HEK293T (cell line): ENCODE results near the gene SRGAP3.

Source experiments
- CTCF ChIA-PET: fragments of 350-600 bp; formaldehyde crosslinking; extraction: SDS; loops from one replicate; lab custom pipeline; 2021; ENCODE audit warnings: antibody characterized with exemption, inconsistent platforms; lab: Yijun Ruan, JAX
- POLR2A ChIA-PET: fragments of 350-600 bp; formaldehyde crosslinking; extraction: SDS; loops from one replicate; lab custom pipeline; 2020; ENCODE audit warnings: antibody characterized with exemption, inconsistent platforms; lab: Yijun Ruan, JAX
- DNase-seq: peaks from one replicate; pipeline ENCODE4 v3.0.0; 2012; ENCODE audit warnings: mixed read lengths; ENCODE audit errors: extremely low spot score
- ARNT ChIP-seq: fragments of 450-650 bp; IDR thresholded peaks from 2 replicates; pipeline ENCODE4 v1.6.1; 2017; ENCODE audit warnings: mild to moderate bottlenecking
- BHLHE40 ChIP-seq: fragments of 450-650 bp; IDR thresholded peaks from 2 replicates; pipeline ENCODE4 v1.6.1; 2016; ENCODE audit warnings: mild to moderate bottlenecking, moderate library complexity, borderline replicate concordance
- CTBP1 ChIP-seq: fragments of 450-650 bp; IDR thresholded peaks from 2 replicates; pipeline ENCODE4 v1.6.1; 2016; ENCODE audit warnings: borderline replicate concordance
- ELF4 ChIP-seq: fragments of 450-650 bp; IDR thresholded peaks from 2 replicates; pipeline ENCODE4 v1.6.1; 2017; ENCODE audit warnings: antibody characterized with exemption
- FOXA1 ChIP-seq: fragments of 450-650 bp; IDR thresholded peaks from 2 replicates; pipeline ENCODE4 v1.6.1; 2016; ENCODE audit warnings: mild to moderate bottlenecking
- FOXK2 ChIP-seq: fragments of 450-650 bp; IDR thresholded peaks from 2 replicates; pipeline ENCODE4 v1.6.1; 2016; ENCODE audit warnings: mild to moderate bottlenecking
- FOXM1 ChIP-seq: fragments of 450-650 bp; IDR thresholded peaks from 2 replicates; pipeline ENCODE4 v1.6.1; 2017; ENCODE audit warnings: mild to moderate bottlenecking, borderline replicate concordance
- HDGF ChIP-seq: fragments of 450-650 bp; IDR thresholded peaks from 2 replicates; pipeline ENCODE4 v1.6.1; 2017; ENCODE audit warnings: antibody characterized with exemption, borderline replicate concordance
- L3MBTL2 ChIP-seq: fragments of 450-650 bp; conservative IDR thresholded peaks from 2 replicates; pipeline ENCODE4 v1.6.1; 2016; ENCODE audit warnings: mild to moderate bottlenecking
- LEF1 ChIP-seq: fragments of 450-650 bp; IDR thresholded peaks from 2 replicates; pipeline ENCODE4 v1.6.1; 2017; ENCODE audit warnings: mild to moderate bottlenecking, borderline replicate concordance
- NFRKB ChIP-seq: fragments of 450-650 bp; IDR thresholded peaks from 2 replicates; pipeline ENCODE4 v1.6.1; 2016; ENCODE audit warnings: mild to moderate bottlenecking, moderate library complexity
- PKNOX1 ChIP-seq: fragments of 450-650 bp; IDR thresholded peaks from 2 replicates; pipeline ENCODE4 v1.6.1; 2016
- SP1 ChIP-seq: fragments of 450-650 bp; IDR thresholded peaks from 2 replicates; pipeline ENCODE4 v1.6.1; 2017
- SUZ12 ChIP-seq: fragments of 450-650 bp; IDR thresholded peaks from 2 replicates; pipeline ENCODE4 v1.6.1; 2016; ENCODE audit warnings: mild to moderate bottlenecking
- TARDBP ChIP-seq: fragments of 450-650 bp; IDR thresholded peaks from 2 replicates; pipeline ENCODE4 v1.6.1; 2016
- ZNF384 ChIP-seq: fragments of 450-650 bp; IDR thresholded peaks from 2 replicates; pipeline ENCODE4 v1.6.1; 2016

SRGAP3 gene

GRCh38 chr3:9241956-9242355 lies 7.5 kb downstream of the SRGAP3 start:
- CTCF ChIA-PET = no interaction called here
- TF ChIP-seq NFRKB = no peak
- no peak for TF ChIP-seq SP1
- TF ChIP-seq ELF4 = no peak
- no peak for TF ChIP-seq ARNT
- POLR2A ChIA-PET = no interaction called here
- DNase-seq = no peak

- TF ChIP-seq SUZ12 = no peak
- TF ChIP-seq BHLHE40 = no peak
- no peak for TF ChIP-seq CTBP1
- no peak for TF ChIP-seq PKNOX1
- TF ChIP-seq L3MBTL2 = no peak
- TF ChIP-seq ARNT = no peak
- TF ChIP-seq ELF4 = no peak
- TF ChIP-seq NFRKB = no peak
- no peak for TF ChIP-seq TARDBP
- no peak for TF ChIP-seq FOXA1
- TF ChIP-seq SP1 = no peak
- TF ChIP-seq HDGF = no peak
- TF ChIP-seq LEF1 = no peak
- TF ChIP-seq FOXM1 = no peak
- TF ChIP-seq FOXK2 = no peak
- no peak for TF ChIP-seq ZNF384
- DNase-seq = no peak
- CTCF ChIA-PET = no interaction called here
- POLR2A ChIA-PET = no interaction called here
Measured at GRCh38 chr3:9239680-9240079, 9.8 kb downstream of the SRGAP3 start.

GRCh38 chr3:9238721-9239295 lies 10.6 kb downstream of the SRGAP3 start:
- POLR2A ChIA-PET = no interaction called here
- no peak for TF ChIP-seq LEF1
- TF ChIP-seq HDGF = no peak
- TF ChIP-seq ELF4 = no peak
- TF ChIP-seq CTBP1 = no peak
- TF ChIP-seq FOXM1 = no peak
- no peak for TF ChIP-seq TARDBP
- TF ChIP-seq ZNF384 = no peak
- TF ChIP-seq SUZ12 = no peak
- TF ChIP-seq ARNT = no peak
- TF ChIP-seq L3MBTL2 = no peak
- no peak for DNase-seq
- CTCF ChIA-PET = no interaction called here

GRCh38 chr3:9238276-9238675 lies 11.2 kb downstream of the SRGAP3 start:
- CTCF ChIA-PET = no interaction called here
- no peak for DNase-seq
- no peak for TF ChIP-seq NFRKB
- TF ChIP-seq HDGF = no peak
- no peak for TF ChIP-seq FOXA1
- no peak for TF ChIP-seq CTBP1
- no peak for TF ChIP-seq PKNOX1
- no peak for TF ChIP-seq LEF1
- no peak for TF ChIP-seq FOXK2
- TF ChIP-seq ARNT = no peak
- TF ChIP-seq ZNF384 = no peak
- POLR2A ChIA-PET = no interaction called here

GRCh38 chr3:9233814-9234600 lies 15.4 kb downstream of the SRGAP3 start:
- no peak for TF ChIP-seq TARDBP
- no peak for TF ChIP-seq ARNT
- no peak for TF ChIP-seq NFRKB
- TF ChIP-seq ELF4 = no peak
- TF ChIP-seq FOXA1 = no peak
- no peak for TF ChIP-seq HDGF
- TF ChIP-seq ZNF384 = no peak
- TF ChIP-seq FOXK2 = no peak
- TF ChIP-seq L3MBTL2 = no peak
- TF ChIP-seq BHLHE40 = no peak
- no peak for TF ChIP-seq SP1
- ChIA-PET POLR2A (interaction anchor here (1.0 kb wide), 1 partner anchor 9 kb away, joined by 4 read pairs; no protein-coding TSS in a partner anchor), CTCF (no interaction called here)
- no peak for DNase-seq

- TF ChIP-seq FOXK2 (no peak), L3MBTL2 (no peak), ELF4 (no peak), NFRKB (no peak), HDGF (no peak), CTBP1 (no peak), SP1 (no peak), ZNF384 (no peak), PKNOX1 (no peak), ARNT (no peak), LEF1 (no peak), SUZ12 (no peak), FOXM1 (no peak), FOXA1 (no peak), TARDBP (no peak), BHLHE40 (no peak)
- POLR2A ChIA-PET = interaction anchor here (1.0 kb wide), 1 partner anchor 8 kb away, joined by 4 read pairs; no protein-coding TSS in a partner anchor
- DNase-seq = no peak
- CTCF ChIA-PET = no interaction called here
Measured at GRCh38 chr3:9233101-9233500, 16.3 kb downstream of the SRGAP3 start.
